ELF-1 (cell line): Measurements from ENCODE around the gene PRR14L.
"Not testable (repeated sequence)": the region's sequence is repeated elsewhere in the genome, so short reads cannot be mapped to it uniquely, and the experiment has no call there.

Source experiments
- DNase-seq: peaks from one replicate; pipeline ENCODE4 v3.0.0-alpha.2; 2016; ENCODE audit warnings: low read depth, low spot score

PRR14L gene

DNA sequence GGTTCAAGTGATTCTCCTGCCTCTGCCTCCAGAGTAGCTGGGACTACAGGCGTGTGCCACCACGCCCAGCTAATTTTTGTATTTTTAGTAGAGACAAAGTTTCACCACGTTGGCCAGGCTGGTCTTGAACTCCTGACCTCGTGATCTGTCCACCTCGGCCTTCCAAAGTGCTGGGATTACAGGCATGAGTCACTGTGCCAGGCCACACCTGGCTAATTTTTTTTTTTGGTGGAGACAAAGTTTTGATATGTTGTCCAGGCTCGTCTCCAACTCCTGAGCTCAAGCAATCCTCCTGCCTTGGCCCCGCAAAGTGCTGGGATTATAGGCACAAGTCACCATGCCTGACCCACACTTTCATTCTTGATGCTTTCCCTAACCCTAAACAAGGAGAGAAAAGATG is 9.6 kb downstream of the PRR14L start:
- DNase-seq, result not testable (repeated sequence)

DNA sequence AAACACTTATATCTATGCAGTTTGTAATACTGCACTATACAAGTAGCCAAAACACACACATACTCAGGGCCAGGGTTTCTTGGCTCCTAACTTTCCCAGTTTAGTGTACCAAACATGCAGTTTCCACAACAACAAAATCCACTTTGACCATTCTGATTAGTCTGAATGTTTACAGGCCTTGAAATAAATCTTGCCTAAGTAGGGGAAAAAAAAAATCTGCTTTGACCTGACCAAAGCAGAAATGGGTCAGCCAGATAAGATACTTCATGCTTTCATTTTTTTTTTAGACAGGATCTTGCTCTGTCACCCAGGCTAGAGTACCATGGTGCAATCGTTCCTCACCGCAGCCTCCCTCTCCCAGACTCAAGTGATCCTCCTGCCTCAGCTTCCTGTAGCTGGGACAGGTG is 10.1 kb downstream of the PRR14L start:
- DNase-seq, result no peak

DNA sequence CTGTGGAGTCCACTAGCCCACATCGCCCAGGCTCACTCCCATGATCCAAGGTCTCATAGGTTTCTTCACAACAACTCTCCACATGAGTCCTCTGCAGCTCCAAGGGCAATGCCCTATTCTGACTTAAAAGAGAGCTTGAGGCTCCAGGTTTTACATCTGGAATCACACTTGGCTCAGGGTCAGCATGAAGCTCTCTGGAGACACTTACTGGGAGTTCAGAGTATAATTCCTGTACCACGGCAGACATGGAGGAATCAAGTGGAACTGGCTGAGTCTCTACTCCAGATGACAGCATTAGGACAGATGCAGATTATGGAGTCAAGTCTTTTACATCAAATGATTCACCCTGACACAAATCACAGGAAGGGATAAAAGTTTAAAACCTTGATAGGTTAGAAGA is 11.4 kb downstream of the PRR14L start:
- DNase-seq, result no peak

DNA sequence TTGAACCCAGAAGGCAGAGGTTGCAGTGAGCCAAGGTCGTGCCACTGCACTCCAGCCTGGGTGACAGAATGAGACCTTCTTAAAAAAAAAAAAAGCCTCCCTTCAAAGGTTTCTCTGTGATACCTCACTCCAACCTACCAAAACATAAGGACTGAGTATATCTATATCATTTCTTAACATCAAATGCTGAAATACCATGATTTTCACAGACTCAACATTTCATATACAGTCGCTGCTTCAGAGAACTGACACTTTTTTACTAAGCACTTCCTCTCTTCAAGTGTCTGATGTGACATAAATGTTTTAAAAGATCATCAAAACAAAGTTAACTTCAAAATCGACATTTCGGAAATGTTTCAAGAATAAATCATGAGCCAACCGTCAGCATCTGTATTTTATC is 12.0 kb downstream of the PRR14L start:
- DNase-seq, result no peak

DNA sequence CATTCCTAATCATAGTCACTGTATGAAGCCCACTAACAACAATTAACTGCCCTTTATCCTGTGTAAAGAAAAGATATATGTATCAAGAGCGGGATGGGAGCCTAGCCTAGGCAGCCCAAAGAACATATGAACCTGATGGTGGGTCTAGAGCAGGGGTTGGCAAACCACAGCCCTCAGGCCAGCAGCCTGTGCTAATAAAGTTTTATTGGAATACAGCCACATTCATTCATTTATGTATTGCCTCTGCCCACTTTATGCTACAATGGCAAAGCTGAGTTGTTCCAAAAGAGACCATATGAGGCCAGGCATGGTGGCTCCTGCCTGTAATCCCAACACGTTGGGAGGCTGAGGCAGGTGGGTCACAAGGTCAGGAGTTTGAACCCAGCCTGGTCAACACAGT is 13.5 kb downstream of the PRR14L start:
- no peak for DNase-seq

DNA sequence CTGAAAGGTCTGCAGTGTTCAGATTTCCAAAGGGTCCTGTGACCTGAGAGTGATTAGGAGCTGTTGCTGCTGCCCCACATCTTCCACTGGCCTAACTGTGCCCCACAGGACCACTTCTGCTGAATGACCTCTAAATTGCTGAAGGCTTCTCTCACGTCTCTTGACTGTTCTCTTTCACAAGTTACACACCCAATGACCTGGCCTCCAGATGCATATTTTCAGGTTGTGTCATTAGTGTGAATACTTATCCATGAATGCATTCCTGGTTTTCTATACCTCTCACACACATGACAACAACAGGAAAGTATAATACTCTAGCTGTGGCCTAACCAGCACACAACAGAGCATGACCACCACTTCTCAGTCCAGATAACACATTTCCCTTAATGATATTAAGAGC is 15.4 kb downstream of the PRR14L start:
- DNase-seq, result no peak

DNA sequence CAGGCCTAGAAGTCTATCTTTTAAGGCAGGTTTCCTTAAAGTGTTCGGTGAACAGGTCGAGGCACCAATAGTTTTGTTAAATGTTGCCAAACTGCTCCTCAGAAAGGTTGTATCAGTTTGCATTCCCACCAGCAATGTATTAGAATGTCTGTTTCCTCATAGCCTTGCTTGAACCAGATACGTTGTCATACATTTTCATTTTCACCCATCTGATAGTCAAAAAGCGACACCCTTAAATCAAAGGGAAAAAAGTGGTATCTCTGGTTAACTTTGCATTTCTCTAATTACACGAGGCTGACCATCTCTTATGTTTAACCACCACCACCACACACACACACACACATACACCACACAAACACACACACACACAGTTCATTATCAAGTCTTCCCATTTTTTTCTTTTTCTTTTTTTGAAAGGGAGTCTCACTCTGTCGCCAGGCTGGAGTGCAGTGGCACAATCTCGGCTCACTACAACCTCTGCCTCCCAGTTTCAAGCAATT is 16.3 kb downstream of the PRR14L start:
- DNase-seq, result no peak

DNA sequence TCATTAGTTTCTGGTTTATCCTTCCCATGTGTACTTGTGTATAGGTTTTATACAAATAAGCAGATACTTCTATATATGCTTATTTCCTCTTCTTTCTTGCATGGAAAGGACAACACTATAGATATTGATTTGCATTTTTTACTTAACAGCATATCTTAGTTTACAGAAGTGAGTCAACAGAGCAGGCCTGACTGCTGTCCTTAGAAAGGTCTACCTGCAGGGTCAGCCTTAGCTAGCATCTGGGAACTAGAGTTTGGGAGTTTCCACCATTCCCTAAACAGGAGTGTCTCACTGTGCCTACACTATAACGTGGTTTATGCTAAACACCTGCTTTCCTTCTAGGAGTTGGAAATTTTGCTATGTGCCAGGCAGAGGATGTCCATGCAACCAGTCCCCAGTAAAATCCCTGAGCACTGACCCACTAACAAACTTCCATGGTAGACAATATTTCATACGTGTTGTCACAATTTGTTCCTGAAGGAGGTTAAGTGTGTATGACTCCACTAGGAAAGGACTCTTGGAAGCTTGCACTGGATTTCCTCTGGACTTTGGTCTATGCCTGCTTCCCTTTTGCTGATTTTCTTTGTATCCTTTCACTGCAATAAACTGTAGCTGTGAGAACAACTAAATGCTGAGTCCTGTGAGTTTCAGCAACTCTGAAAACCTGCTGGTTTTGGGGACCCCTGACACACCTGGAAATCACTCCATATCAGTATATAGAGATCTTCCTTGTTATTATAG is 17.7 kb downstream of the PRR14L start:
- no peak for DNase-seq

DNA sequence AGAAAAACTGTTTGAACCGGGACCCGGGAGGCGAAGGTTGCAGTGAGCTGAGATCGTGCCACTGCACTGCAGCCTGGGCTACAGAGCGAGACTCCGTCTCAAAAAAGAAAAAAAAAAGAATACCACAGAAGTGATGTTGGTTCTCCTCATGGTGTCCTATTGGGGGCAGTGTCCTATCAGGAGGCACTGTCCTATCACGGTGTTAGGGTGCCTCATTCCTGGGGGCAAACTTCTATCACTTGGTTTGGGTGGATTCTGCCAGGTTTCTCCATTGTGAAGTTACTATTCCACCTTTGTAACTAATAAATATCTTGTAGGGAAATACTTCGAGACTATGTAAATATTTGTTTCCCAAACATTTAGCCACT is 19.6 kb downstream of the PRR14L start:
- DNase-seq, result no peak

DNA sequence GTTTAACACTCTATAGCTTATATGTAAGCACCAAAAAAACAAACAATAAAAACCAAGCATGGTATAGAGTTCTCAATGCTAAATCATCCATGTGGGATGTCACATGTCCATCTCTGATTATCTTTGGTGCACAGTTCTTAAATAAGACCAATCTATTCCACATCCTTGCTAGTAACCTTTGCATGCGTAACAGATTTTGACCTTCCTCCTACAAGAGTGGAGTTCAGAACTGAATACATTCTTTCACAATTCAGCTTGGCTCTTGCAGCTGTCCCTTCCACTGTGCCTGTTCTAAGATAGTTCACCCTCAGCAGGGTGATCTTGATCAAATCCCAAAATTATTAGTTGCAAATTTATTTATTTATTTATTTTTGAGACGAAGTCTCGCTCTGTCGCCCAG is 21.1 kb downstream of the PRR14L start:
- DNase-seq, result no peak

DNA sequence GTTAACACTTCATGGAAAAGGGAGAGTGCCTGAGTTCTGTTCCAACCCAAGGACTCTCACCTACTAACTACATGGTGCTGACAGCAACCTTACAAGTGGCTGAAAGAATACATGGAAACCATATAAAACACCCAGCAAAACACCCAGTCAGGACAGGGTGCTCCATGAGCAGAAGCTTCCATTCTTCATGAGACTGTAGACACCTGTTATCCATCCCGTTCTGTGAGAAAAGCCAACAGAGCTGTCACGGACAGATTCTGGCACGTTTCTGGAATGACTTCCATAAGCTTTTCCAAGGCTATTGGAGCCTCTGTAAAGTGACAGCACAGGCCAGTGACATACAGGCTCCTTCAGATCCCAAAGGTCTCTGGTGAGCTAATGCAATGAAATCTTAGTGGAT is 23.2 kb downstream of the PRR14L start:
- DNase-seq, result no peak

DNA sequence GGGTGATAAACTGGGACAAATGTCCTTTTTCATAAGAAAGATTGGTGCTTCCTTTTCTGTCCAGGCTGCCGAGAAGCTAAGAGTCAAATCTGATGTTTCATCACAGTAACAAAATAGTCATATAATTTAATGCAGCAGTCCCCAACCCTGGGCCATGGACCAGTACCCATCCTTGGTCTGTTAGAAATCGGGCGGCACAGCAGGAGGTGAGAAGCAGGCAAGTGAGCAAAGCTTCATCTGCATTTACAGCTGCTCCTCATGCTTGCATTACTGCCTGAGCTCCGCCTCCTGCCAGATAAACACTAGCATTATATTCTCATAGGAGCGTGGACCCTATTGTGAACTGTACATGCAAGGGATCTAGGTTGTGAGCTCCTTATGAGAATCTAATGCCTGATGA is 26.2 kb downstream of the PRR14L start:
- no peak for DNase-seq

DNA sequence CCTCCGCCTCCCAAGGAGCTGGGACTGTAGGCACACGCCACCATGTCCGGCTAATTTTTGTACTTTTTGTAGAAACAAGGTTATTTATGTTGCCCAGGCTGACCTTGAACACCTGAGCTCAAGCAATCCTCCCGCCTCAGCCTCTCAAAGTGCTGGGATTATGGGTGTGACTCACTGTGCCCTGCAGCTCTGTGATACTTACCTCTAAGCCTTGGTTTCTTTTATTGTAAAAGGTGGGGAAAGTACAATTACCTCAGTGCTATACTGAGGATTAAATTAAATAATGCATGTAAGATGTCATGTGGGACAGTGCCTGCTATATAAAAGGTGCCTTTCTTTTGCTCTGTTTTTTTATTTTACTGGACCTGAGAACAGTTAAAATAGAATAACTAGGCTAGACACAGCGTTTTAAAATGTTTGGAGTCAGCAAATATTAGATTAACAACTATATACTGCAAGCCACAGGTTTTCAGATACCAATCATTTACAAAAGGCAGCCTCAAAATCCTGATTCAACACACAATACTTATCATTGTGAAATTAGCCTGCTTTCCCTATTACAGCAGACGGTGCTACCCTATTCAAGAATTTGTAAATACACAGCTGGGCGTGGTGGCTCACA is 30.0 kb downstream of the PRR14L start:
- no peak for DNase-seq

DNA sequence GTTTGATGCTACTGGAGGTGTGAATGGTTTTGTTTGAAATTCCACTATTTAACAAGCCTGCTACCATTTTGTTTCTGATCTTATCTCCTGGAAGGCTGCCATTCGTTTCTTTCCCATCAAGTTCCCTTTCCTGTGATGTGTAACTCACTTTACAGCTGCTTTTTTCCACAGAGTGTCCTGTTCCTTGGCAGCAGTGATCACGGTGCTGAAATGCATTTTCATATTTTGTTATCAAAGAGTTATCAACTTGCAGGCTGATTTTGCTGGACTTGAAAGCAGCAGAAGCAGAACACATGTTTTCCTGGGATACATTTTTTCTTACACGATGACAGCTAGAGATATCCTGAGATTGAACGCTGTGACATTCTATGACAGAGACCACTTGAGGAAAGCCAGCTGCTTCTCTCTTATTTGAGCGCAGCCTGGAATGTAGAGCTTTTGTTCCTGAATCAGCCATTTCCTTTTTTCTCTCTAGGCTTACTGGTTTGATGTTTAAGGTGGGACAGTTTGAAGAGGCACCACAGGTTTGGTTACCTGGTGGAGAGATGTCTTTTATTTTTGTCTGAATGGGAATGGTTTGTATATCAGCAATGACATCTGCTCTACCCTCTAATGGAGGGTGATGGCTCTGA is 34.7 kb downstream of the PRR14L start:
- DNase-seq, result no peak

DNA sequence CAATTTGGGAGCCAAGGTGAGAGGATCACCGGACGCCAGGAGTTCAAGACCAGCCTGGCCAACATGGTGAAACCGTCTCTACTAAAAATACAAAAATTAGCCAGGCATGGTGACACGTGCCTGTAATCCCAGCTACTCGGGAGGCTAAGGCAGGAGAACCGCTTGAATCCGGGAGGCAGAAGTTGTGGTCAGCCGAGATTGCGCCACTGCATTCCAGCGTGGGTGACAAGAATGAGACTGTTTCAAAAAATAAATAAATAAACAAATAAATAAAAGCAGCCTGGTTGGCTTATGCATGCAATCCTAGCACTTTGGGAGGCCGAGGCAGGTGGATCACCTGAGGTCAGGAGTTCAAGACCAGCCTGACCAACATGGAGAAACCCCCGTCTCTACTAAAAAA is 38.7 kb downstream of the PRR14L start:
- not testable (repeated sequence) for DNase-seq

DNA sequence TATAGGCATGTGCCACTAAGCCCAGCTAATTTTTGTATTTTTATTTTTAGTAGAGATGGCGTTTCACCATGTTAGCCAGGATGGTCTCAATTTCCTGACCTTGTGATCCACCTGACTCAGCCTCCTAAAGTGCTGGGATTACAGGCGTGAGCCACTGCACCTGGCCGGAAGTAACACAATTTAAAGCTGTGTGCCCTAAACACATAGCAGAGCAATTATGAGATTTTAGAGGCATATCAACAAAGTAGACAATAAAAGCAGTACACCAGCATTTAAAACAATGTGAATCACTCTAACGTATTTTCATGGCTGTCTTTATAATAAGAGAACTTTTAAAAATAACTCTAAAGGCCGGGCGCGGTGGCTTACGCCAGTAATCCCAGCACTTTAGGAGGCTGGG is 42.4 kb downstream of the PRR14L start:
- DNase-seq, result no peak

DNA sequence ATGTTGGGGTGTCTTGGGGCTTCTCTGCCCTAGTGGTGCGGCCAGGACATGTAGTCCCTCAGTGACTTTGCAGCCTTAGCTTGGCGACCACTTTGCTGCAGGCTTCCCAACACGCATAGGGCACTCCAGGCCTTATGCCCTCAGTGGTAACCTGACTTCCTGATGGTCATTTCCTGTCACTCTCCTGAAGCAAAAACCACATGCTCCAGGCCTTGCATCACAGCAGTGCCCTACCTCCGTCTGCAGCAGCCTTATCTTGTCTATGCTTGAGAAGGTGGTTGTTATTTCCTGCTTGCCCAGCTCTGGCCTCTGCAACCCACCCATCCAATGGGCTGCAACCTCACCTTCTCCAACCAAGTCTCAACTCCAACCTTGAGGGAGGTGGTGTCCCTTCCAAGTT is 54.5 kb downstream of the PRR14L start:
- DNase-seq, result no peak

DNA sequence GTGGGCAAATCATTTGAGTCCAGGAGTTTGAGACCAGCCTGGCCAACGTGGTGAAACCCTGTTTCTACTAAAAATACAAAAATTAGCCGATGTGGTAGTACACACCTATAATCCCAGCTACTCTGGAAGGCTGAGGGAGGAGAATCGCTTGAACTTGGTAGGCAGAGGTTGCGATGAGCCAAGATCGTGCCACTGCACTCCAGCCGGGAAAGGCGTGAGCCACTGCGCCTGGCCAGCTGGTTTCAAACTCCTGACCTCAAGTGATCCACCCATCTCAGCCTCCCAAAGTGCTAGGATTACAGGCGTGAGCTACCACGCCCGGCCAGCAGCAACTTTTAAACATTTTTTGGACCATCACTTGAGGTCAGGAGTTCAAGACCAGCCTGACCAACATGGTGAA is 55.9 kb downstream of the PRR14L start:
- not testable (repeated sequence) for DNase-seq

DNA sequence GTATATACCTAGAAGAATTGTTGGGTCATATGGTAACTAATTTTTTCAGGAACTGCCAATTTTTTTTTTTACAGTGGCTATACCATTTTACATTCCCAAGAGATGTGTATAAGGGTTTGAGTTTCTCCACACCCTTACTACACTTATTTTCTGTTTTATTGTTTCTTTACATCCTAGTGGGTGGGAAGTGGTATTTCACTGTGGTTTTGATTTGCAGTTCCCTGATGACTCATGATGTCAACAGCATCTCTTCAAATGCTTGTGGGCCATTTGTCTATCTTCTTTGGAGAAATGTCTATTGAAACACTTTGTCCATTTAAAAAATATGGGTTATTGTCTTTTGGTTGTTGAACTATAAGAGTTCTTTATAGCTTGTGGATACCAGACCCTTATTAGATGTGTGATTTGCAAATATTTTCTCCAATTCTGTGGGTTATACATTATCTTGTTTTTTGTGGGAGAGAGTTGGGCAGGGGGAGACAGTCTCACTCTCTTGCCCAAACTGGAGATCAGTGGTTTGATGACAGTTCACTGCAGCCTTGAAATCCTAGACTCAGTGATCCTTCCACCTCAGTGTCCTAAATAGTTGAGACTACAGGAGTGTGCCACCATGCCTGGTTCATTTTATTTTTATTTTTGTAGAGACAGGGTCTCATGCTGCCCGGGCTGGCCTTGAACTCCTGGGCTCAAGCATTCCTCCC is 57.6 kb downstream of the PRR14L start:
- no peak for DNase-seq

DNA sequence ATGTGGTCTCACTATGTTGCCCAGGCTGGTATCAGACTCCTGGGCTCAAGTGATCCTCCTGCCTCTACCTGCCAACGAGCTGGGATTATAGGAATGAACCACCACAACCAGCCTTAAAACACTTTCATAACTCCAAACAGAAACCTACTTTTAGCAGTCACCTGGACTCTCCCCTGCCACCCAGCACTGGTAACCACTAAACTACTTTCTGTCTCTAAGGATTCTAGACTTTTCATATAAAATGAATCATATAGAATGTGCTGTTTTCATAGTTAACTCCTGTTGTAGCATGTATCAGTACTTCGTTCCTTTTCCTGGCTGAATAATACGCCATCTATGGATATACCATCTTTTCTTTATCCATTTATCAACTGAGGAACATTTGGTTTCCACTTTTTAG is 58.5 kb downstream of the PRR14L start:
- no peak for DNase-seq

DNA sequence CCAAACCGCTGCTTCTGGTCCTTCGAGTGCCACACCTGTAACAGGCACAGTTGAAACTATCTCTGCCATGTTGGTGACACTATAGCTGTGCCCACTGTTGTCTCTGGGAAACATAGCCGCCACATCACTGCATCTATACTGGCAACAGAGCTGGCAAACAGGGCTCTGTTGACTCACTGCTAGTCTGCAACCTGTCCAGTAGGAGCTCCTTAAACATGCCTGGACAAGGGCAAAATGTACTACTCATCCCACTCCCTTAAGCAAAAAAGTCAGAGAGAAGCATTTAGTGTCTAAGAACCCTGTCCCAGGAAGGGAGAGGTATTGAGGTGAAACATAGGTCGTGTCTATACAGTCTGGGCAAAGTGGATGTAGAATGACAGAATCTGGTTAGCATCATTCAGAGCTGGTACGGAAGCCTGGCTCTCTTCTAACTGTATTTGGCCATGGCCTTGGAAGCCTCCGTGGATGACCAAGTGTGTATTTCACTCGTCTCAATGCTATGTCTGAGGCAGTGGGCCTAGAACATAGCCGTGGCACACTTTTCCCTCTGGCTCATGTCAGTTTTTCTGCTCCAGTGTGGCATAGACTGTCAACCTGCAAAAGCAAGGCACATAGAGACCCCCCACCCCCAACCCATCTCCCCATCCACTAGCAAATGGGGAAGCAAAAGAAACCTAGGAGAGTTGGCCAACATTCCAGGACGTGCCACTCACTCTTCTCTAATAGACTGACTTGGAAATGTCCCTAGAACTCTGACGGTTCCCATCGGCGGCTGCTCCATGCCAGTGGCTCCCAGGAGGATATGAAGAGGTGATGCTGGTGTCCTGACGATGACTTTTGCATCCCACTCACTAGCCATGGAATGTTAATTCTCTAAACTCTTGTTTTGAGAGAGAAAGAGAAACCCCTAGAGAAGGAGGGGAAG is 66.5 kb downstream of the PRR14L start:
- no peak for DNase-seq
